ENCODE results near the gene DMWD. TPM values are rescaled to one million over a fixed set of nuclear protein-coding genes. Genes with fewer than 3 reads are reported as not detected.

Gene DMWD
- total and polyA plus RNA-seq, 2 donors (not counting 1 experiment from before 2014, with no cell fraction given), result 25.1 to 86.4 TPM

- WGBS (ENCODE audit: insufficient coverage), result 94% methylated on average over 9 of the region's 9 CpGs
- TF ChIP-seq, protein P1, sequence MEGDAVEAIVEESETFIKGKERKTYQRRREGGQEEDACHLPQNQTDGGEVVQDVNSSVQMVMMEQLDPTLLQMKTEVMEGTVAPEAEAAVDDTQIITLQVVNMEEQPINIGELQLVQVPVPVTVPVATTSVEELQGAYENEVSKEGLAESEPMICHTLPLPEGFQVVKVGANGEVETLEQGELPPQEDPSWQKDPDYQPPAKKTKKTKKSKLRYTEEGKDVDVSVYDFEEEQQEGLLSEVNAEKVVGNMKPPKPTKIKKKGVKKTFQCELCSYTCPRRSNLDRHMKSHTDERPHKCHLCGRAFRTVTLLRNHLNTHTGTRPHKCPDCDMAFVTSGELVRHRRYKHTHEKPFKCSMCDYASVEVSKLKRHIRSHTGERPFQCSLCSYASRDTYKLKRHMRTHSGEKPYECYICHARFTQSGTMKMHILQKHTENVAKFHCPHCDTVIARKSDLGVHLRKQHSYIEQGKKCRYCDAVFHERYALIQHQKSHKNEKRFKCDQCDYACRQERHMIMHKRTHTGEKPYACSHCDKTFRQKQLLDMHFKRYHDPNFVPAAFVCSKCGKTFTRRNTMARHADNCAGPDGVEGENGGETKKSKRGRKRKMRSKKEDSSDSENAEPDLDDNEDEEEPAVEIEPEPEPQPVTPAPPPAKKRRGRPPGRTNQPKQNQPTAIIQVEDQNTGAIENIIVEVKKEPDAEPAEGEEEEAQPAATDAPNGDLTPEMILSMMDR (IDR thresholded peaks at IDR 0.05), result no peak
- no peak for TF ChIP-seq EZH2 (IDR thresholded peaks at IDR 0.05; ENCODE audit: borderline replicate concordance, insufficient read depth, low read depth, low read length, poor library complexity, severe bottlenecking)
- ATAC-seq (ENCODE audit: low read depth) (no peak), DNase-seq (no peak)
- H3K9me3 Mint-ChIP-seq (ENCODE audit: insufficient read depth), result no peaks in the 10 kb centered on the region
- Histone ChIP-seq H3K79me2 (ENCODE audit: control insufficient read depth, insufficient read depth, low read length) (peaks cover 7% of the 10 kb centered on the region), H3K4me1 (ENCODE audit: control insufficient read depth in 2 of 2, insufficient read depth in 2 of 2, low read length in 2 of 2) (no peaks in the 10 kb centered on the region), H2AFZ (ENCODE audit: insufficient read depth, low read depth, low read length, poor library complexity, severe bottlenecking) (no peak overlapping the region), H3K9ac (ENCODE audit: low read length) (no peak overlapping the region), H3K36me3 (replicated peaks in 1 of 2; ENCODE audit: control extremely low read depth in 1 of 2, control insufficient read depth in 1 of 2, extremely low read depth in 1 of 2, insufficient read depth in 2 of 2, low read length in 1 of 2) (peaks cover 4 to 78% of the 10 kb centered on the region in 2 experiments), H3K27ac (ENCODE audit: low read length in 2 of 2) (no peak overlapping the region), H3K4me2 (replicated peaks; ENCODE audit: low read depth, low read length, poor library complexity, severe bottlenecking) (no peak overlapping the region), H3K4me3 (ENCODE audit: control extremely low read depth in 1 of 5, extremely low read depth in 1 of 5, insufficient read depth in 1 of 5, low read depth in 2 of 5, low read length in 4 of 5) (no peak overlapping the region), H3K27me3 (replicated peaks in 1 of 4; ENCODE audit: control extremely low read depth in 1 of 4, control insufficient read depth in 3 of 4, insufficient read depth in 4 of 4, low read length in 3 of 4) (no peaks in the 10 kb centered on the region), H3K9me3 (ENCODE audit: control extremely low read depth in 1 of 3, control insufficient read depth in 2 of 3, insufficient read depth in 1 of 3, low read length in 2 of 3) (no peaks in the 10 kb centered on the region), H4K20me1 (ENCODE audit: control insufficient read depth, insufficient read depth, low read length, poor library complexity, severe bottlenecking) (peaks cover 12% of the 10 kb centered on the region)
- H3K27ac Mint-ChIP-seq, result no peak overlapping the region
- POLR2A ChIA-PET, result no interaction called here
- H3K27me3 Mint-ChIP-seq, result no peaks in the 10 kb centered on the region
- no peaks in the 10 kb centered on the region for H3K4me1 Mint-ChIP-seq
- intact Hi-C loops (cut with micrococcal nuclease), result no loop called here
- CTCF ChIA-PET, result interaction anchor here (0.6 kb wide), 1 partner anchor 23 kb away, joined by 3 read pairs; no protein-coding TSS in a partner anchor
- H3K4me3 Mint-ChIP-seq, result no peak overlapping the region
Observed at GRCh38 chr19:45828523-45828922, 35.9 kb upstream of the DMWD start.

DNA sequence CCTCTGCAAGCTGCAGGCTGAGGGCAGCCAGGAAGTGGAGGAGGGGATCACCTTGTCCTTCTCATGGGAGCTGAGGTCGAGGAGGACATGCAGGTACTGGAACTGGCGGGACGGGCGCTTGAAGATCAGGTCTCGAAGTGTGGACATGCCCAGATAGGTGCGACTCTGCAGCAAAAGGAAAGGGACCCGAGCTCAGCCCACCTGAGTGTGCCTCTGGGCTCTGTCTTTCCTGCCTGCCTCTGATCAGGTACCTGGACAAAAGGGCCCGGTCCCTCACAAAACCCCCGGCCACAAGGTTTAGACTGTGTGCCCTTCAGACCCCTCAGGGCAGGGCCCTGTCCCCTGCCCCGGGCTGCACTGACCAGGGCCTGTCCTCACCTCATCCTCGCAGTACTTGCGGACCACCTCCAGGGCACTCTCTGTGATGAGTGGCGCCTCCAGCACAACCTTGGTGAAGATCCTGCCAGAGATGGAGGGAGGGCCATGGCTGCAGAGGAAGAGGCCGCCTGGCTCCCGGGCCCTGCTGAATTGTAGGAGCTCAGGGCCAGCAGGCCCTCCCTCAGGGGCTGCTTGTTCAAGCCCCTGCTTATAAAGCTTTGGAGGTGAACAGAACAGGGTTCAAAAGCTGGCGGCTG lies 34.9 kb upstream of the DMWD start:
- H3K36me3 ChIP-seq (replicated peaks in 1 of 2; ENCODE audit: control extremely low read depth in 1 of 2, control insufficient read depth in 1 of 2, extremely low read depth in 1 of 2, insufficient read depth in 2 of 2, low read length in 1 of 2), result peaks cover 4 to 86% of the 10 kb centered on the region in 2 experiments
- over 99% methylated on average over 16 of the region's 16 CpGs for WGBS (ENCODE audit: insufficient coverage)
- ATAC-seq (ENCODE audit: low read depth) (no peak), DNase-seq (no peak)
- no peak overlapping the region for H3K27ac ChIP-seq (ENCODE audit: low read length in 2 of 2)
- no peak overlapping the region for H3K4me2 ChIP-seq (replicated peaks; ENCODE audit: low read depth, low read length, poor library complexity, severe bottlenecking)
- H3K4me3 ChIP-seq (ENCODE audit: control extremely low read depth in 1 of 5, extremely low read depth in 1 of 5, insufficient read depth in 1 of 5, low read depth in 2 of 5, low read length in 4 of 5), result no peak overlapping the region
- no peak overlapping the region for H2AFZ ChIP-seq (ENCODE audit: insufficient read depth, low read depth, low read length, poor library complexity, severe bottlenecking)
- no peaks in the 10 kb centered on the region for H3K4me1 Mint-ChIP-seq
- no peaks in the 10 kb centered on the region for H3K27me3 Mint-ChIP-seq
- POLR2A ChIA-PET, result no interaction called here
- no peaks in the 10 kb centered on the region for H3K9me3 ChIP-seq (ENCODE audit: control extremely low read depth in 1 of 3, control insufficient read depth in 2 of 3, insufficient read depth in 1 of 3, low read length in 2 of 3)
- peaks cover 7% of the 10 kb centered on the region for H3K79me2 ChIP-seq (ENCODE audit: control insufficient read depth, insufficient read depth, low read length)
- no peaks in the 10 kb centered on the region for H3K9me3 Mint-ChIP-seq (ENCODE audit: insufficient read depth)
- H3K27me3 ChIP-seq (replicated peaks in 1 of 4; ENCODE audit: control extremely low read depth in 1 of 4, control insufficient read depth in 3 of 4, insufficient read depth in 4 of 4, low read length in 3 of 4), result no peaks in the 10 kb centered on the region
- H3K4me3 Mint-ChIP-seq, result no peak overlapping the region
- TF ChIP-seq, protein P1 (IDR thresholded peaks at IDR 0.05), result no peak
- TF ChIP-seq EZH2 (IDR thresholded peaks at IDR 0.05; ENCODE audit: borderline replicate concordance, insufficient read depth, low read depth, low read length, poor library complexity, severe bottlenecking), result no peak
- intact Hi-C loops (cut with micrococcal nuclease), result no loop called here
- H3K9ac ChIP-seq (ENCODE audit: low read length), result no peak overlapping the region
- H4K20me1 ChIP-seq (ENCODE audit: control insufficient read depth, insufficient read depth, low read length, poor library complexity, severe bottlenecking), result peaks cover 8% of the 10 kb centered on the region
- CTCF ChIA-PET, result interaction anchor here (1.6 to 1.8 kb wide), 2 partner anchors 10 to 28 kb away, joined by 4 to 9 read pairs; no protein-coding TSS in a partner anchor
- H3K4me1 ChIP-seq (ENCODE audit: control insufficient read depth in 2 of 2, insufficient read depth in 2 of 2, low read length in 2 of 2), result no peaks in the 10 kb centered on the region
- H3K27ac Mint-ChIP-seq, result no peak overlapping the region
